ENCODE measurements around the gene TRPC4. TPM values are rescaled to one million over a fixed set of nuclear protein-coding genes. Genes with fewer than 3 reads are reported as not detected.
"Not testable (repeated sequence)": the region's sequence is repeated elsewhere in the genome, so short reads cannot be mapped to it uniquely, and the experiment has no call there.

Gene TRPC4
- total RNA-seq, 1 experiment from 2014 or later = 8.0 TPM

DNA sequence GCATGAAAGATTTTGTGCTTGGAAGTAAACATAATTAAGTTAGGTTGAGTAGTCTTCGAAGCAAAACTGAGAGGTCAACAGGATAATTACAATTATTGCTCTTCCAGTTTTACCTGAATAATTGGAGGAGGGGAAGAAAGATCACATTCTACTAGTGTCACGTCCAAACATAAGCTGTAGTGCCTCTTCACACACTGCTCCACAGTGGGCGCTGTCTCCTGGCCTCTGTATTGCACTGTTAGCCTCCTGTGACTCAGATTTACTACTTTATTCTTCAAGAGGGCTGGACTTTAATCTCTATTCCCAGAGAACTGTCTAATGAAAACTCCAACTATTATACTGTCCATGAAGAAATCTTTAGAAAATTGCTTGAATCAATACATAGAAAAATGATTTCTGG lies 62.9 kb downstream of the TRPC4 start (continued):
- no peak for TF ChIP-seq NR3C1 (CRISPR knock-in tag; conservative IDR thresholded peaks at IDR 0.05; ENCODE audit: low read depth)

DNA sequence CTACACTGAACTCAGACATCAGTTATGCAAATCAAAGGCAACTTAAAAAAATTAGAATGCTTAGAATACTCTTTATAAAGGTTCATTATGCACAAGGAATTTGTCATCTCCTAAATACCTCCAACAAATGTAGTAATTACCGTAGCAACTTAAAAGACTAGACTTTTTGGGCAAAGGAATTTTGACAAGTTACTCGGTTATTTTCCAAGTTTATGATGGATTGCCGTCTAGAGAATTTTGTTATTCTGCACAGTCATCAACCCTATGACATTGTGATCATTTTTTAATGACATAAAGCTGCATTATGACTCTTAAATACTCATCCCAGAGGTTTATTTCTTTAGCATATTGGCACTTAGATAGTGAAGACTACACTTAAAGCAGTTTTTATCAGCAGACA lies 71.9 kb downstream of the TRPC4 start:
- Mint-ChIP-seq H3K27ac (no peak overlapping the region), H3K4me3 (no peak overlapping the region), H3K27me3 (ENCODE audit: low read depth) (no peaks in the 10 kb centered on the region), H3K4me1 (peaks cover 14% of the 10 kb centered on the region), H3K36me3 (no peaks in the 10 kb centered on the region), H3K9me3 (no peaks in the 10 kb centered on the region)
- TF ChIP-seq, protein P1, sequence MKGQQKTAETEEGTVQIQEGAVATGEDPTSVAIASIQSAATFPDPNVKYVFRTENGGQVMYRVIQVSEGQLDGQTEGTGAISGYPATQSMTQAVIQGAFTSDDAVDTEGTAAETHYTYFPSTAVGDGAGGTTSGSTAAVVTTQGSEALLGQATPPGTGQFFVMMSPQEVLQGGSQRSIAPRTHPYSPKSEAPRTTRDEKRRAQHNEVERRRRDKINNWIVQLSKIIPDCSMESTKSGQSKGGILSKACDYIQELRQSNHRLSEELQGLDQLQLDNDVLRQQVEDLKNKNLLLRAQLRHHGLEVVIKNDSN (CRISPR knock-in tag; IDR thresholded peaks at IDR 0.05) = no peak
- TF ChIP-seq ATF1 (CRISPR knock-in tag; IDR thresholded peaks at IDR 0.05) (no peak), IRF2 (CRISPR knock-in tag; IDR thresholded peaks at IDR 0.05; ENCODE audit: borderline replicate concordance, low read depth) (no peak), ESRRA (CRISPR knock-in tag; IDR thresholded peaks at IDR 0.05; ENCODE audit: borderline replicate concordance) (no peak), EMX1 (CRISPR knock-in tag; IDR thresholded peaks at IDR 0.05) (no peak), FOXJ3 (CRISPR knock-in tag; IDR thresholded peaks at IDR 0.05; ENCODE audit: borderline replicate concordance) (no peak), TP53 (CRISPR knock-in tag; IDR thresholded peaks at IDR 0.05) (no peak), CBFB (CRISPR knock-in tag; IDR thresholded peaks at IDR 0.05; ENCODE audit: low read depth) (no peak), SOX15 (CRISPR knock-in tag; IDR thresholded peaks at IDR 0.05) (no peak), ZNF121 (CRISPR knock-in tag; IDR thresholded peaks at IDR 0.05) (no peak), ZNF219 (CRISPR knock-in tag; IDR thresholded peaks at IDR 0.05; ENCODE audit: borderline replicate concordance) (no peak), ZNF671 (CRISPR knock-in tag; IDR thresholded peaks at IDR 0.05) (no peak), ZNF232 (CRISPR knock-in tag; IDR thresholded peaks at IDR 0.05) (no peak), MYBL2 (CRISPR knock-in tag; IDR thresholded peaks at IDR 0.05) (no peak)
- TF ChIP-seq, protein P2, sequence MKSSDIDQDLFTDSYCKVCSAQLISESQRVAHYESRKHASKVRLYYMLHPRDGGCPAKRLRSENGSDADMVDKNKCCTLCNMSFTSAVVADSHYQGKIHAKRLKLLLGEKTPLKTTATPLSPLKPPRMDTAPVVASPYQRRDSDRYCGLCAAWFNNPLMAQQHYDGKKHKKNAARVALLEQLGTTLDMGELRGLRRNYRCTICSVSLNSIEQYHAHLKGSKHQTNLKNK (CRISPR knock-in tag; IDR thresholded peaks at IDR 0.05) = no peak
- TF ChIP-seq, protein P3, sequence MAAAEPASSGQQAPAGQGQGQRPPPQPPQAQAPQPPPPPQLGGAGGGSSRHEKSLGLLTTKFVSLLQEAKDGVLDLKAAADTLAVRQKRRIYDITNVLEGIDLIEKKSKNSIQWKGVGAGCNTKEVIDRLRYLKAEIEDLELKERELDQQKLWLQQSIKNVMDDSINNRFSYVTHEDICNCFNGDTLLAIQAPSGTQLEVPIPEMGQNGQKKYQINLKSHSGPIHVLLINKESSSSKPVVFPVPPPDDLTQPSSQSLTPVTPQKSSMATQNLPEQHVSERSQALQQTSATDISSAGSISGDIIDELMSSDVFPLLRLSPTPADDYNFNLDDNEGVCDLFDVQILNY (CRISPR knock-in tag; IDR thresholded peaks at IDR 0.05) = no peak
- TF ChIP-seq, protein P4, sequence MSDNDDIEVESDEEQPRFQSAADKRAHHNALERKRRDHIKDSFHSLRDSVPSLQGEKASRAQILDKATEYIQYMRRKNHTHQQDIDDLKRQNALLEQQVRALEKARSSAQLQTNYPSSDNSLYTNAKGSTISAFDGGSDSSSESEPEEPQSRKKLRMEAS (CRISPR knock-in tag; IDR thresholded peaks at IDR 0.05) = no peak
- DNase-seq (ENCODE audit: low spot score) = no peak
- ChIA-PET POLR2A (no interaction called here), CTCF (no interaction called here)
- no peak for ATAC-seq

DNA sequence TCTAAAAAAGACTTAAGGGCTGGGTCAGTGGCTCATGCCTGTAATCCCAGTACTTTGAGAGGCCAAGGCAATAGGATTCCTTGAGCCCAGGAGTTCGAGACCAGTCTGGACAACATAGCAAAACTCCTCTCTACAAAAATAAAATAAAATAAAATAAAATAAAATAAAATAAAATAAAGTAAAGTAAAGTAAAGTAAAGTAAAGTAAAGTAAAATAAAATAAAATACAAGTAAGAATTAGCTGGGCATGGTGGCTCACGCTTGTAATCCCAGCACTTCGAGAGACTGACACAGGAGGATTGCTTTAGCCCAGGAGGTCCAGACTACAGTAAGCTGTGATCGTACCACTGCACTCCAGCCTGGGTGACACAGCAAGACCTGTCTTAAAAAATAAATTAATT lies 72.8 kb downstream of the TRPC4 start:
- H3K36me3 Mint-ChIP-seq; POLR2A ChIA-PET; H3K27me3 Mint-ChIP-seq (ENCODE audit: low read depth); CTCF ChIA-PET; DNase-seq (ENCODE audit: low spot score); H3K4me3 Mint-ChIP-seq; ATAC-seq; H3K27ac Mint-ChIP-seq; H3K9me3 Mint-ChIP-seq: not testable (repeated sequence)
- TF ChIP-seq HMGA2 (CRISPR knock-in tag; IDR thresholded peaks at IDR 0.05) = peak; percentile 92
- peaks cover 14% of the 10 kb centered on the region for H3K4me1 Mint-ChIP-seq

DNA sequence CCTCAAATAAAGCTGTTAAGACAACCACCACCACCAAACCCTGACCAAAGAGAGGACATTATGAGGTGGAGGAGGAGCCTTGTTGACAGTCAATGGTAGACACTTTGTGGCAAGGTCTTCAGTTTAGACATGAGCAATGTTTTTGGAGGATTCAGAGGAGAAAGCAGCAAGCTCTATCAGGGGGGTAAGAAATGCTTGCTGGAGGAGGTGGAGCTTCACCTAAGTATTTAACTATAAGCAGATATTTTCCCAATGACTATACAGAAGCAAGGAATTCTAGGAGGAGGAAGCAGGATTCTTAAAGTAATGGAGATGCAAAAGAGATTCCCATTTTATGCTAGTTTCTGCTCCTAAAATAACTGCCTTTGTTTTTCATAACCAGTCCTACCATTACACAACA lies 74.2 kb downstream of the TRPC4 start:
- no peak for TF ChIP-seq ZNF396 (CRISPR knock-in tag; IDR thresholded peaks at IDR 0.05; ENCODE audit: borderline replicate concordance)
- TF ChIP-seq, protein P5, sequence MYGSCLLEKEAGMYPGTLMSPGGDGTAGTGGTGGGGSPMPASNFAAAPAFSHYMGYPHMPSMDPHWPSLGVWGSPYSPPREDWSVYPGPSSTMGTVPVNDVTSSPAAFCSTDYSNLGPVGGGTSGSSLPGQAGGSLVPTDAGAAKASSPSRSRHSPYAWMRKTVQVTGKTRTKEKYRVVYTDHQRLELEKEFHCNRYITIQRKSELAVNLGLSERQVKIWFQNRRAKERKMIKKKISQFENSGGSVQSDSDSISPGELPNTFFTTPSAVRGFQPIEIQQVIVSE (CRISPR knock-in tag; IDR thresholded peaks at IDR 0.05; ENCODE audit: borderline replicate concordance) = no peak
- no peak for TF ChIP-seq NR2C2 (CRISPR knock-in tag; IDR thresholded peaks at IDR 0.05)
- no peak for TF ChIP-seq CREB1 (CRISPR knock-in tag; IDR thresholded peaks at IDR 0.05)
- TF ChIP-seq TP53 (CRISPR knock-in tag; IDR thresholded peaks at IDR 0.05) = no peak
- TF ChIP-seq JUN (CRISPR knock-in tag; IDR thresholded peaks at IDR 0.05) = no peak
- TF ChIP-seq, protein P6, sequence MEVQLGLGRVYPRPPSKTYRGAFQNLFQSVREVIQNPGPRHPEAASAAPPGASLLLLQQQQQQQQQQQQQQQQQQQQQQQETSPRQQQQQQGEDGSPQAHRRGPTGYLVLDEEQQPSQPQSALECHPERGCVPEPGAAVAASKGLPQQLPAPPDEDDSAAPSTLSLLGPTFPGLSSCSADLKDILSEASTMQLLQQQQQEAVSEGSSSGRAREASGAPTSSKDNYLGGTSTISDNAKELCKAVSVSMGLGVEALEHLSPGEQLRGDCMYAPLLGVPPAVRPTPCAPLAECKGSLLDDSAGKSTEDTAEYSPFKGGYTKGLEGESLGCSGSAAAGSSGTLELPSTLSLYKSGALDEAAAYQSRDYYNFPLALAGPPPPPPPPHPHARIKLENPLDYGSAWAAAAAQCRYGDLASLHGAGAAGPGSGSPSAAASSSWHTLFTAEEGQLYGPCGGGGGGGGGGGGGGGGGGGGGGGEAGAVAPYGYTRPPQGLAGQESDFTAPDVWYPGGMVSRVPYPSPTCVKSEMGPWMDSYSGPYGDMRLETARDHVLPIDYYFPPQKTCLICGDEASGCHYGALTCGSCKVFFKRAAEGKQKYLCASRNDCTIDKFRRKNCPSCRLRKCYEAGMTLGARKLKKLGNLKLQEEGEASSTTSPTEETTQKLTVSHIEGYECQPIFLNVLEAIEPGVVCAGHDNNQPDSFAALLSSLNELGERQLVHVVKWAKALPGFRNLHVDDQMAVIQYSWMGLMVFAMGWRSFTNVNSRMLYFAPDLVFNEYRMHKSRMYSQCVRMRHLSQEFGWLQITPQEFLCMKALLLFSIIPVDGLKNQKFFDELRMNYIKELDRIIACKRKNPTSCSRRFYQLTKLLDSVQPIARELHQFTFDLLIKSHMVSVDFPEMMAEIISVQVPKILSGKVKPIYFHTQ (CRISPR knock-in tag; IDR thresholded peaks at IDR 0.05) = no peak
- no peaks in the 10 kb centered on the region for H3K27me3 Mint-ChIP-seq (ENCODE audit: low read depth)
- ChIA-PET POLR2A (no interaction called here), CTCF (no interaction called here)
- ATAC-seq = no peak
- H3K4me1 Mint-ChIP-seq = peaks cover 14% of the 10 kb centered on the region
- peak overlapping the region; percentile 1; the same call in 1 of the 2 replicates for H3K27ac Mint-ChIP-seq
- H3K4me3 Mint-ChIP-seq = no peak overlapping the region
- H3K9me3 Mint-ChIP-seq = no peaks in the 10 kb centered on the region
- DNase-seq (ENCODE audit: low spot score) = no peak
- no peaks in the 10 kb centered on the region for H3K36me3 Mint-ChIP-seq

All from WTC11 (cell line).